Left lobe of liver (tissue), 2 donors: ENCODE results near the gene PMVK. TPM values are rescaled to one million over a fixed set of nuclear protein-coding genes. Genes with fewer than 3 reads are reported as not detected.

ENCODE experiments used
- ATAC-seq: fragments of 200-7000 bp; cut with Tn5 transposase; one replicate; pipeline ENCODE4 v1.9.1; 2020; ENCODE audit warnings: mild to moderate bottlenecking, moderate library complexity
- DNase-seq: peaks from one replicate; pipeline ENCODE4 v3.0.0-alpha.2; 2020; ENCODE audit warnings: low spot score
- total RNA-seq: library from RNA; stranded (reverse); gene quantifications from one replicate; pipeline ENCODE4 v1.2.1, GENCODE V29; 2021
- donor health status: DM: no; HTN: no; CAD: no; lungs with moderate emphysema.
- donor health status: DM: no; HTN: yes; CAD: no.

Gene PMVK
- total RNA-seq, 1 donor from 2014 or later, result 40.2 TPM

- no peak for ATAC-seq
- DNase-seq, result no peak
Observed at GRCh38 chr1:154883919-154884868, 52.3 kb downstream of the PMVK start.

DNA sequence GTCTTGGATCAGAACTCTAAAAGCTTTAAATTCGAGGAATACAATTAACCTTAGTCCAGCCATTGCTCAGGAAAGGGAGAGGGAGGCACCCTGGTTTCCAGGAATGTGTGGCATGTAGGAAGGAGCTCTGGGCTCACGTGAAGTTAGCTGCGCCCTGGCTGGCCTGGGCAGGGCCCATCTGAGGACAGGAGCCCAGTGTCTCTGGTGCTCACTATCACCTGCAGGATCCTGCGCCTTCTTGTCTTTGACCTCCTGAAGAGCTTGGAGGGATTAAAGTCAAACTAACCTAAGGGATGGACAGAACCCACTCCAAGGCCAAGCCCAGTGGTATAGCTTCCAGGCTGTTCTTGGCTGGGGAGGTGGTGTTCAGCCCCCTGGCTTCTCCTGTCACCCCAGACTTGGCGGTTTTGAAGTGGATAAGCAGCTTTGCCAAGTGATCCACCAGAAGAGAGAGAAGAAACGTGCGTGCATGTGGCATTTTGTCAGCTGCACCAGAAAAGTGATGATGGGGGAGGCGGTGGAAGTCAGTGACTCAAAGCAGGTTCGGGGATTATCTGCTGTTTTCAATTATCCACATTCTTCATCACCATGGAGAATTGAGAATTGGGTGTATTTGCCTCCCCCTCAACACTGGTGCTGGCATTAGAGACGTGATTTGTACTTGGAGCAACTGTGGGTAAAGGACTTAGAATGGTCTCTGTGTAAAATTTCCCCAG, 54.5 kb downstream of the PMVK start:
- ATAC-seq (no peak), DNase-seq (no peak)

DNA sequence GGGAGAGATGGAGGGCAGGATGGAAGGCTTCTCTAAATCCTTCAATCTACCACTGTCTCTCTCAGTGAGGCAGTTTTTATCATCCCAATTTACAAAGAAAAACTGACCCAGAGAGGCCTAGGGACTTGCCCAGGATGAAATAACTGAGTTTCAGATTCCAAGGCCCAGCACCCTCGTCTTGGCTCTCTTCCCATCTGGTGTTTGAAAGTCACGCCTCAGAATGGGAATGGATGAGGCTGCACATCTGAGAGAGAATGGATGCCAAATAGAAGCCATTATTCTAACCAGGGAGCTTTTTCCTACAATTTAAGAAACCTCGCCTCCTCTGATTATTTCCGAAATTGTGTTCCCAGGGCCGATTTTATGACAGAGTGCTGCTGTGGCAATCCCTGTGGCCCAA, 55.8 kb downstream of the PMVK start:
- ATAC-seq (no peak), DNase-seq (no peak)

- no peak for DNase-seq
- ATAC-seq, result no peak
Observed at GRCh38 chr1:154879038-154879421, 57.5 kb downstream of the PMVK start.

- DNase-seq (peak; percentile 80), ATAC-seq (peak; percentile 91)
Observed at GRCh38 chr1:154878371-154879037, 58.0 kb downstream of the PMVK start.

GRCh38 chr1:154877370-154877974, 59.0 kb downstream of the PMVK start:
- ATAC-seq (peak; percentile 76), DNase-seq (peak; percentile 64)

- ATAC-seq (no peak), DNase-seq (no peak)
Observed at GRCh38 chr1:154876842-154877369, 59.6 kb downstream of the PMVK start.

Other genes starting within 250 kb of the PMVK start
- 0.23 TPM for gene KCNN3, start 66.4 kb downstream of the PMVK start, total RNA-seq
- gene PBXIP1, start 19.4 kb upstream of the PMVK start, total RNA-seq, result 21.3 TPM
- gene PYGO2, start 25.1 kb upstream of the PMVK start, total RNA-seq, result 10.5 TPM
- 43.0 TPM for gene SHC1, start 34.0 kb upstream of the PMVK start, total RNA-seq
- gene CKS1B, start 38.0 kb upstream of the PMVK start, total RNA-seq, result 14.2 TPM
- 21.9 TPM for gene FLAD1, start 46.6 kb upstream of the PMVK start, total RNA-seq
- not detected for gene LENEP, start 56.9 kb upstream of the PMVK start, total RNA-seq
- 89.5 TPM for gene ZBTB7B, start 66.1 kb upstream of the PMVK start, total RNA-seq
- 1.4 TPM for gene DCST2, start 97.1 kb upstream of the PMVK start, total RNA-seq
- 0.13 TPM for gene DCST1, start 97.1 kb upstream of the PMVK start, total RNA-seq
- 21.4 TPM for gene ADAM15, start 114.6 kb upstream of the PMVK start, total RNA-seq
- 3.3 TPM for gene EFNA4, start 127.0 kb upstream of the PMVK start, total RNA-seq
- 0.43 TPM for gene EFNA3, start 142.1 kb upstream of the PMVK start, total RNA-seq
- 85.1 TPM for gene EFNA1, start 191.2 kb upstream of the PMVK start, total RNA-seq
- gene SLC50A1, start 199.1 kb upstream of the PMVK start, total RNA-seq, result 22.4 TPM
- 76.8 TPM for gene DPM3, start 203.8 kb upstream of the PMVK start, total RNA-seq
- 75.6 TPM for gene KRTCAP2, start 236.6 kb upstream of the PMVK start, total RNA-seq
- gene TRIM46, start 237.1 kb upstream of the PMVK start, total RNA-seq, result 0.23 TPM